A549 (cell line): Measurements from ENCODE around the gene ECM1. TPM values are rescaled to one million over a fixed set of nuclear protein-coding genes. Genes with fewer than 3 reads are reported as not detected.
A peak's percentile ranks its signal among the peaks of the same experiment; 100 is the strongest.

Source experiments
- ATAC-seq, 2 experiments: fragments of 200-7000 bp in 1 of 2; fragments of >200 bp in 1 of 2; cut with Nextera tagmentation in 1 of 2; cut with Tn5 transposase in 1 of 2; 3 replicates each; pipeline versions ENCODE4 v1.8.0 to v1.9.1; 2018 to 2020; ENCODE audit warnings: mild to moderate bottlenecking in 1 of 2, moderate library complexity in 1 of 2
- CTCF ChIA-PET: fragments of 300-600 bp; sonication (Branson Sonifier 250); formaldehyde crosslinking; extraction: SDS; loops from one replicate; lab custom pipeline; 2021; ENCODE audit warnings: antibody characterized with exemption, inconsistent platforms; lab: Yijun Ruan, JAX
- POLR2A ChIA-PET: fragments of 350-600 bp; formaldehyde crosslinking; extraction: SDS; loops from one replicate; lab custom pipeline; 2021; ENCODE audit warnings: antibody characterized with exemption, inconsistent platforms; lab: Yijun Ruan, JAX
- DNase-seq, 2 experiments: peaks; one replicate each; pipeline versions ENCODE4 v3.0.0 to v3.0.0-alpha.2; 2011 to 2016; ENCODE audit warnings: low read depth in 1 of 2, low spot score in 1 of 2
- FAIRE-seq: peaks from 2 replicates; lab custom pipeline; 2011; peaks lifted over from hg19 to GRCh38; lab: Jason Lieb, UNC
- H3K27ac ChIP-seq, 2 experiments: fragments of >200 bp; sonication (Bioruptor Twin); formaldehyde crosslinking; 3 replicates each; pipeline ENCODE4 v1.5.1; 2016 to 2017
- H3K4me1 ChIP-seq: fragments of >200 bp; sonication (Bioruptor Twin); formaldehyde crosslinking; 3 replicates; pipeline ENCODE4 v1.6.1; 2016
- H3K4me2 ChIP-seq: fragments of >200 bp; sonication (Bioruptor Twin); formaldehyde crosslinking; 3 replicates; pipeline ENCODE4 v1.6.1; 2016
- H3K4me3 ChIP-seq: fragments of >200 bp; sonication (Bioruptor Twin); formaldehyde crosslinking; 3 replicates; pipeline ENCODE4 v1.5.1; 2016
- H3K9me3 ChIP-seq: fragments of >200 bp; sonication (Bioruptor Twin); formaldehyde crosslinking; 3 replicates; pipeline ENCODE4 v1.6.1; 2016
- CBX8 ChIP-seq: fragments of 200-600 bp; sonication (generic); IDR thresholded peaks from 2 replicates; pipeline ENCODE4 v1.6.1; 2016
- CEBPB ChIP-seq, 2 experiments: fragments of >200 bp in 1 of 2; sonication (Bioruptor Twin) in 1 of 2; formaldehyde crosslinking in 1 of 2; IDR thresholded peaks; 2 replicates each; pipeline ENCODE4 v1.6.1; 2012 to 2016
- E2F6 ChIP-seq: IDR thresholded peaks from 2 replicates; pipeline ENCODE4 v1.6.1; 2012; ENCODE audit warnings: low read depth, borderline replicate concordance
- EHF ChIP-seq: fragments of 250-450 bp; sonication (Bioruptor Pico); IDR thresholded peaks from 2 replicates; pipeline ENCODE4 v1.5.0; 2020; ENCODE audit warnings: mild to moderate bottlenecking
- EP300 ChIP-seq, 2 experiments: fragments of >200 bp; sonication (Bioruptor Twin); formaldehyde crosslinking; IDR thresholded peaks; 2 replicates in 1 of 2; 3 replicates in 1 of 2; pipeline ENCODE4 v1.6.1; 2016 to 2017
- GATA3 ChIP-seq: IDR thresholded peaks from 2 replicates; pipeline ENCODE4 v1.6.1; 2012; ENCODE audit warnings: borderline replicate concordance
- HMGXB4 ChIP-seq: fragments of 250-450 bp; sonication (Bioruptor Pico); IDR thresholded peaks from 2 replicates; pipeline ENCODE4 v1.5.0; 2021; ENCODE audit warnings: mild to moderate bottlenecking, moderate library complexity, borderline replicate concordance
- HOXA7 ChIP-seq: fragments of 250-450 bp; sonication (Bioruptor Pico); IDR thresholded peaks from 2 replicates; pipeline ENCODE4 v1.5.0; 2020; ENCODE audit warnings: mild to moderate bottlenecking, moderate library complexity
- HOXB5 ChIP-seq: fragments of 250-450 bp; sonication (Bioruptor Pico); IDR thresholded peaks from 2 replicates; pipeline ENCODE4 v1.5.0; 2020; ENCODE audit warnings: mild to moderate bottlenecking, moderate library complexity
- JUN ChIP-seq, 2 experiments: fragments of >200 bp; sonication (Bioruptor Twin); formaldehyde crosslinking; IDR thresholded peaks; 2 replicates in 1 of 2; 3 replicates in 1 of 2; pipeline ENCODE4 v1.6.1; 2016 to 2017
- KDM1A ChIP-seq: fragments of 200-600 bp; sonication (generic); IDR thresholded peaks from 2 replicates; pipeline ENCODE4 v1.6.1; 2016; ENCODE audit warnings: low read depth, mild to moderate bottlenecking
- MAX ChIP-seq: IDR thresholded peaks from 2 replicates; pipeline ENCODE4 v1.6.1; 2012
- MYC ChIP-seq: IDR thresholded peaks from 2 replicates; pipeline ENCODE4 v1.6.1; 2012; ENCODE audit warnings: mild to moderate bottlenecking, inconsistent platforms, low read length, improper control_type of control experiment, borderline replicate concordance
- NFE2L2 ChIP-seq: fragments of 150-350 bp; conservative IDR thresholded peaks from 2 replicates; pipeline ENCODE4 v1.6.1; 2014; ENCODE audit warnings: low read length
- NPAS2 ChIP-seq: fragments of 250-450 bp; sonication (Bioruptor Pico); IDR thresholded peaks from 2 replicates; pipeline ENCODE4 v1.8.0; 2022; ENCODE audit warnings: mild to moderate bottlenecking, moderate library complexity, borderline replicate concordance
- RARB ChIP-seq: fragments of 250-450 bp; sonication (Bioruptor Pico); IDR thresholded peaks from 2 replicates; pipeline ENCODE4 v1.8.0; 2021; ENCODE audit warnings: mild to moderate bottlenecking, moderate library complexity
- RCOR1 ChIP-seq: fragments of 150-350 bp; IDR thresholded peaks from 2 replicates; pipeline ENCODE4 v1.6.1; 2014; ENCODE audit warnings: antibody characterized with exemption, low read length, low read depth
- SREBF2 ChIP-seq: fragments of 450-650 bp; IDR thresholded peaks from 2 replicates; pipeline ENCODE4 v1.6.1; 2014; ENCODE audit warnings: mild to moderate bottlenecking, moderate library complexity
- TP53 ChIP-seq: fragments of 250-450 bp; sonication (Bioruptor Pico); IDR thresholded peaks from 2 replicates; pipeline ENCODE4 v1.5.0; 2021; ENCODE audit warnings: mild to moderate bottlenecking, moderate library complexity
- ZC3H11A ChIP-seq: fragments of 450-650 bp; IDR thresholded peaks from 2 replicates; pipeline ENCODE4 v1.6.1; 2014; ENCODE audit warnings: antibody characterized with exemption, mild to moderate bottlenecking
- ZFP36 ChIP-seq: fragments of 450-650 bp; IDR thresholded peaks from 2 replicates; pipeline ENCODE4 v1.6.1; 2014; ENCODE audit warnings: borderline replicate concordance; ENCODE audit not compliant: partially characterized antibody
- ZNF302 ChIP-seq: fragments of 250-450 bp; sonication (Bioruptor Pico); IDR thresholded peaks from 2 replicates; pipeline ENCODE4 v1.9.0; 2021; ENCODE audit warnings: inconsistent platforms, mild to moderate bottlenecking, moderate library complexity
- WGBS: methylation state at CpG from one replicate; pipeline ENCODE4 v1.1.6; 2017; ENCODE audit errors: missing lambda C conversion rate; 5-methylcytosine and 5-hydroxymethylcytosine counted together
- polyA plus RNA-seq, 4 experiments: library from polyadenylated mRNA; depleted of rRNA in 3 of 4; stranded (reverse); fragments of >200 nt; fragmentation: RNase III in 1 of 4; extraction: RNeasy Plus Mini Kit Qiagen cat#74134 plus additional on column Dnase treatment in 1 of 4; gene quantifications; 2 replicates in 3 of 4; 3 replicates in 1 of 4; pipeline ENCODE4 v1.2.3, GENCODE V29; 2011 to 2017

ECM1 gene
- polyA plus RNA-seq, 2 of the 4 experiments (the other 2 are of a cell fraction): 0.88 to 1.0 TPM

GRCh38 chr1:150551784-150552127, 43.8 kb downstream of the ECM1 start:
- Histone ChIP-seq H3K4me1 (peaks cover 17% of the 10 kb centered on the region), H3K9me3 (no peaks in the 10 kb centered on the region), H3K27ac (peak overlapping the region; percentile 11 to 92; a peak in 3 of 6 replicates), H3K4me2 (peak overlapping the region; percentile 46), H3K4me3 (no peak overlapping the region)
- CTCF ChIA-PET: interaction anchor here (1.3 to 6.1 kb wide), 4 partner anchors 9 to 35 kb away, joined by 3 to 102 read pairs (median 20); no protein-coding TSS in a partner anchor
- POLR2A ChIA-PET: interaction anchor here (0.6 to 2.4 kb wide), 4 partner anchors 9 to 100 kb away, joined by 3 to 10 read pairs (median 4); partner anchors contain the start of genes ENSA and MCL1
- TF ChIP-seq RARB (CRISPR knock-in tag): no peak
- no peak for TF ChIP-seq ZFP36
- TF ChIP-seq ZNF302 (CRISPR knock-in tag): no peak
- no peak for TF ChIP-seq CBX8
- TF ChIP-seq RCOR1: no peak
- TF ChIP-seq SREBF2: no peak
- TF ChIP-seq GATA3: no peak
- TF ChIP-seq JUN (IDR thresholded peaks at IDR 0.05): no peak
- no peak for TF ChIP-seq HMGXB4 (CRISPR knock-in tag)
- no peak for TF ChIP-seq MYC
- no peak for TF ChIP-seq KDM1A
- TF ChIP-seq ZC3H11A: no peak
- TF ChIP-seq EP300 (IDR thresholded peaks at IDR 0.05): no peak
- TF ChIP-seq MAX: no peak
- no peak for TF ChIP-seq NFE2L2
- TF ChIP-seq EHF (CRISPR knock-in tag): no peak
- no peak for TF ChIP-seq HOXA7 (CRISPR knock-in tag)
- TF ChIP-seq E2F6: no peak
- TF ChIP-seq NPAS2: no peak
- no peak for TF ChIP-seq TP53 (CRISPR knock-in tag)
- ATAC-seq (no peak; a peak in 1 of 6 replicates), DNase-seq (no peak), FAIRE-seq (no peak)
- 45% methylated on average over 1 of the region's 1 CpG for WGBS

- Histone ChIP-seq H3K4me2 (peak overlapping the region; percentile 46), H3K27ac (peak overlapping the region; percentile 46 to 92; a peak in 4 of 6 replicates), H3K9me3 (no peaks in the 10 kb centered on the region), H3K4me1 (peaks cover 17% of the 10 kb centered on the region), H3K4me3 (no peak overlapping the region)
- no peak for FAIRE-seq
- ChIA-PET POLR2A (interaction anchor here (0.6 to 1.0 kb wide), 2 partner anchors 9 to 100 kb away, joined by 3 to 6 read pairs; no protein-coding TSS in a partner anchor), CTCF (interaction anchor here (1.3 to 6.1 kb wide), 4 partner anchors 8 to 35 kb away, joined by 3 to 102 read pairs (median 20); no protein-coding TSS in a partner anchor)
- TF ChIP-seq CEBPB (IDR thresholded peaks at IDR 0.05) (peak; percentile 72 to 76), ZNF302 (CRISPR knock-in tag) (no peak), HOXB5 (CRISPR knock-in tag) (no peak)
- DNase-seq: peak in 1 of 2 experiments; percentile 60
- peak; percentile 12 to 41; a peak in 5 of 6 replicates for ATAC-seq
- 46% methylated on average over 9 of the region's 13 CpGs for WGBS
Measured at GRCh38 chr1:150552128-150552910, 44.4 kb downstream of the ECM1 start.
